ENCODE data around the gene SARDH.

SARDH gene

DNA sequence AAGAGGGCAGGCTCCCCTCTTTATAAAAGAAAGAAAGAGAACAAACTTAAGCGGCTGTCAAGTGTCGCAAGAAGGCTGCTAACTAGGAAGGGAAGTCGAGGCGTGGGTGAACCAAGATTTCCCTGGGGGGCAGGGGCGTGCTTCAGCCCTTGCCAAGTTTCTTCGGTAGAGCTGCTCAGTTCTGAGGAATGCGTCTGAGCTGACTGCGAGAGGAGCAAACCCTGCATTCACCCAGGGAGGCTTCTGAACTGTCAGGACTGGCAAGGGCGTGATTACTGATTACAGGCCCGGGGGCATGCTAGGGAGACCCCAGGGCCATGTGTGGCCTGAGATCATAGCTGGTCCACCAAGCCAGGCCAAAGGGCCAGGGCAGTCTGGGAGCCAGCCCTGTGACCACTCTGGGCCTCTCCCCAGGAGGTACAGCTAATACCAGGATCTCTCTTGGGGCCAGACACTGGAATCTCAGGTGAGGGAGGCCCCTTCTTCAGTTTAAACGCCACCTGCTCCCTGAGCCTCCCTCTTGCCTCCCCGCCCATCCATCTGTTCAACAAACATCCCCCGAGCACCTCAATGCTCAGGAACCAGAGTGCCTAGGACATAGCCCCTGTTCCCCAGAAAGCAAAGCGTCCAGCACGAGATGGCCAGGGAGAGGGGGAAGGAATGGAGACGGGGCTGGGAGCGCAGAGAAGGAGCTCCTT lies 30.9 kb downstream of the SARDH start:
- FAIRE-seq = no peak

DNA sequence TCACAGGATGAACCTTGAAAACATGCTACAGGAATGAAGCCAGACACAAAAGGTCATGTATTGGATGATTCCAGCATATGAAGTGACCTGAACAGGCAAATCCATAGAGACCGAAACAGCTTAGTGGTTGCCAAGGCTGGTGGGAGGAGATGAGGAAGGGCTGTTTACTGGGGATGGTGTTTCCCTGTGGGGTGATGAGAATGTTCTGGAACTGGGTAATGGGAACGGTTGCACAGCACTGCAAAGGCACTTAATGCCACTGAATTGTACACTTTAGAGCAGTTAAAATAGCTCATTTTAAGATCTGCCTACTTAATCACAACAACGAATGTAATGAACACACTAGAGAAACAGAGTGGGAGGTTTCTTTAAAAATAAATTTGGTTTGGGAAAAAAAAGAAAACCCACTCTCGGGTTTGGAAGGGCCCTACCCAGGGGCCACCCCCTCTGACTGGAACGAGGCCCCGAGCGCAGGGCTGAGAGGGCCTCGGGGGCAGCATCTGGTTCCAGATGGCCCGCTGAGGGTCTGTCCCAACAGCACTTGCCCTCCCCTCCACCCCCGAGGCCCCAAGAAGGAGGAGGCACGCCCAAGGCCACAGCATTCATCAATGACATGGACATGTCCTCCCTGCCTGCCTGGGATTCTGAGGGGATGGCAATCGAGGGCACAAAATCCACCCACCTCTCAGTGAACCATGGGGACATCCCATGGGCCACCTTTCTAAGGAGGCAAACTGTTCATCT lies 31.7 kb downstream of the SARDH start:
- no peak for FAIRE-seq
- no peak for DNase-seq (ENCODE audit: insufficient read length, low spot score)

More for the DNA sequence above, 30.9 kb downstream of the SARDH start:
- no peak for DNase-seq (ENCODE audit: insufficient read length, low spot score)

DNA sequence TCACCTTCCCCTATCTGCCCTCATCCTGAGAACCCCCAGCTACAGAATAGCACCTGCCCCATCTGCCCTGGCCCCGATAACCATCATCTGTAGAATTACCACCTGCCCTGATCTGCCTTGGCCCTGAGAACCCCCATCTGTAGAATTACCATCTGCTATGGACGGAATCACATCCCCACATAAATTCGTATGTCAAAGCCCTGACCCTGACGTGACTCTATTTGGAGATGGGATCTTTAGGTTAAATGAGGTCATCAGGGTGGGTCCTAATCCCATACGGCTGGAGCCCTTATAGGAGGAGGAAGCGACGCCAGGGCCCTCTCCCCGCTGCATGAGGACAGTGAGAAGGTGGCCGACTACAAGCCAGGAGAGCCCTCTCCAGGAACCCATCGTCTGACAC lies 32.6 kb downstream of the SARDH start:
- DNase-seq (ENCODE audit: insufficient read length, low spot score) (no peak), FAIRE-seq (no peak)

DNA sequence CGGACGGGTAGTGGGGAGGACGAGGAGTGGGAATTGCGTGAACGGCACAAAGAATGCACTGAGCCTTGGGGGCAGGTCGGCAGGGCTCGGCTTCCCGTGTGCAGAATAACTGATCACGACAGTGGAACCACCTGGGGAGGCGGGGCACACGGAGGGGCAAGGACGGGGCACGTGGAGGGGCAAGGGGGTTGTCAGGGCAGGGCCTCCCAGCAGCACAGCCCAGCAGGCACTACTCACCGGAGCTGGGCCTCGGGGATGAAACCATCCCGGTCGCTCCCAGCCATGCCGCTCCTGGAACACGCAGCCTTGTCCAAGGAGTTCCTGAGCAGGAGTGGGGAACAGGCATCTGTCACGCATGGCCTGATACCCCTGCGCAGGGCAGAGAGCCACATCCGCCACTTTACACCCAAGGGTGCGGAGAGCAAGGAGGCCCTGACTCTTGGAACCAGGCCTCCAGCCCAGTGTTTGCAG lies 33.4 kb downstream of the SARDH start:
- DNase-seq (ENCODE audit: insufficient read length, low spot score) = no peak

DNA sequence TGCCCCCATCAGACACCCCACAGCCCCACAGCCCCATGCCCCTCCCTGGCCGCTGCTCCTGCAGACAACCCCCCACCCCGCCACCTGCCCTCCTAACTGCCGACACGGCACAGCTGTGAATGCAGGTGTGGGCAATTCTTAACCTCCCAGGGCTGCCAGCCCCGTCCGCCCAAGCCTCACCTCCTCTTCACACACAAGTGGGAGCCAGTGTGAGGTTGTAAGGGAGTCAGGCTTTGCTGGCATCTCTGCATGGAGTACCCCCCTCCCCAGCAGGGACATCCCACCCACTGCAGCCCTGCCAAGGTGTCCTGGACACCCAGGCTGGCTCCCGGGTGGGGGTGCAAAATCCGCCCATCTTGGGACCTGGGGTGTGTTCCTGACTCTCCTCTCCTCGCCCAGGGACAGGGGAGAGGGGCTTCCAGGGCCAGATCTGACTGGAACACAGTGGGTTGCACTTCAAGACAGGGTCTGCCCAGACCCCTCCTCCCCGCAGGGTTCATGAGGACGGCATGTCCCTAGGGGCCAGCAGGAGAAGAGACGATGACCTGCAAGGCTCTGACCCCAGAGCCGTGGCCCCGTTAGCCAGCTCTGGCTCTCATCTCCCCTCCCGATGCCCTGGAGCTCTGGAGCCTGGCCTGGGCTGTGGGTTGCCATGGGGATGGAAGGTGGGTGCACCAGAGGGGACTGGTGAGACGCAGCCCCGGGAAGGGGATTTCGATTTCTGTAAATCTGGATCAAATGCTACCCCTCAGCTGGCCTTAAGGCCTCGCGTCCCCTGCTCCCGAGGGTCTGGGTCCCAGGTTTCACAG lies 34.4 kb downstream of the SARDH start:
- FAIRE-seq = no peak
- no peak for DNase-seq (ENCODE audit: insufficient read length, low spot score)

More for the DNA sequence above, 33.4 kb downstream of the SARDH start:
- FAIRE-seq = no peak

DNA sequence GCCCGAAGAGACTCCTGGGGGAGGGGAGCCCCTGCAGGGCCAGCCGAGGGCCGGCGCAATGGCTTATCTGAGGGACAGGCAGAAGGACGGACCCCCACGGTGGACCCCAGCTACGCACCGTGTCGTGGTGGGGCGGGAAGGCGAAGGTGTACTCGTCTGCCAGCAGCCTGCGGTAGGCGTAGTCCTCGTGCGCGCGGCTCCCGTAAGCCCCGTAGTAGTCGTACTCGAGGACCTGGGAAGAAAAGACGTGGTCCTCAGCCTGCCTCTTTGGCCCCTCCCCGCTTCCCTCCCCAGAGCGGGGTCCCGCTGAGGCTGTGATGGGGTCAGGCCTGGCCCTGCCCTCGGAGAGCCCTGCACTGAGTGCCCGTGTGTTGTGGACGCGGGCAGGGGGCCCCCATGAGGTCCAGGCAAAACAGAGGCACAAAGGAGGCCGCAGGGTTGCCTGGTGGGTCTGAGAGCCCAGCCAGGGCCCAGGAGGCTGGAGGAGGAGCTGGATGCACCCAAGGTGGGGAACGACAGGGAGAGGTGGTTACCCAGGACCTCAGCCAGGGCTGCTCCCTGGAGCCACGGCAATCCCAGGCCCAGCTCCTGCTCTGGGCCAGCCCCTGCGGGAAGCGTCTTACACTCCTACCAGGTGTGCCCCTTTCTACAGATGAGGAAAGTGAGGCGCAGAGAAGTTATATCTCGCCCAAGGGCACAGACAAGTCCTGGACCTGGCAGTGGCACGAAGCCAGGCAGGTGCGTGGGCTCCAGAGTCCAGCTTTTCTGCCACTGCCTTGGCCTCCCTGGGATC lies 35.2 kb downstream of the SARDH start:
- FAIRE-seq = no peak
- DNase-seq (ENCODE audit: insufficient read length, low spot score) = no peak

DNA sequence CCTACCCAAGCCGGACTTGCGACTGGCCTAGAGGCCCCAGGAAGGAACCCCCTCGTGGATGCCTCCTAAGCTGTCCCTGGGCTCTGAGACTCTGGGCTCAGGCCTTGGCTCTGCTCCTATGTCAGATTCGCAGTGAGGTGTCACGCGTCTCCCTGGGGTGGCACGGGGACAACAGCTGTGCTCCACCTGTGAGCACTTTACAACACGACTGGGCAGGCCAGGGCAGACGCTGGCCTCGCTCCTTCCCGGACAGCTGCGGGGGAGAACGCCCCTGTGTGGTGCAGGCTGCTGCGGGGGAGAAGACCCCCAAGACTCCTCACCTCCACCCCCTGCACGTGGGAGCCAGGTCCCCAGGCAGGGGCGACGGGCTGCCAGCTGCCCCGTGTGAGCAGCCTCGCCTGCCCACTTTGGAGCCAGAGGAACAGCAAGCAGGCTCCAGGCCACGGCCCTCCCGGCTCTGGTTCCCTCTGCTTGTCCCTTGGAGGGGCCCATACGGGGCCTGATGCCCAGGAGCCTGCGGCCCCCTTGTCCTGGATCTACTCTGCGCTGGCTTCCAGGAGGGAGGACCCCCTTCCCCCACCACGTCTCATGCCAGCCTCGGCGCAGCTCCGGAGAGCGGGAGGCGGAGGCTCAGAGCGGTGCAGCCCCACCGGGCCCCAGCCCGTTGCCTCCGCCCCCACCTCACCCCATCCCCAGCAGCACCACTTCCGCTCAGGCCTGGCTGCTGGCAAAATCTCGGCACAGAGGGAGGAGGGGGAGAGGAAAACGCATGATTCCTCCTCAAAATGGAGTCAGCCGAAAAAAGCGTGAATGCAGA lies 36.0 kb downstream of the SARDH start:
- DNase-seq (ENCODE audit: insufficient read length, low spot score) (no peak), FAIRE-seq (no peak)

DNA sequence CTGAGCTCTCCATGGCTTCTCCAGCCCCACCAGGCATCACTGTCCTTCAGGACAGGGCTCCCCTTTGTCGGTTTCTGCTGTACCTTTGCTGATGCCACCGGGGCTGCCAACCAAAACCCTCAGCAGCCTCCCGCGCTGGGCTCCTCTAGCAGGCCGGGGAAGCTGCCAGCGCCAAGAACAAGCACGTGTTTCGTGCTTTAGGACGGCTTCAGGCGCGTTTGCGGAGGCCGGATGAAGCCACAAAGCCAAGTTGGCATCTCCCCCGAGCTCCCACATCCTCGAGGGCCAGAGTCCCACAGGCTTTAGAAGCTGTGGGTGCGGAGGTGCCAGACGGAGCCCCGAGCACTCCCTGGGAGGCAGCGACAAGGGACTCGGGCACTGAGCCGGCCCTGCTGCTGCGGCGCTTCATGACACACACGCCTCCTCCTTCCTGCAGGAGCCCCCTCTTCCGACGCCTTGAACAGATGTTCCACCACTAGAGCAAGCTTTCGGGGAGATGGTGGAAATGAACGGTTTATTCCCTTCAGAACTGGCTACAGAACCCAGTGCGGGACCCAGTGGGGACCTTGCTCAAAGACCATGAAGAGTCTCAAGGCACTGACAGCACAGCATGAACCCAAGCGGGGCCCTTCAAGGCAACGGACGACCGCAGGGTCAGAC lies 36.7 kb downstream of the SARDH start:
- DNase-seq (ENCODE audit: insufficient read length, low spot score) (no peak), FAIRE-seq (no peak)

DNA sequence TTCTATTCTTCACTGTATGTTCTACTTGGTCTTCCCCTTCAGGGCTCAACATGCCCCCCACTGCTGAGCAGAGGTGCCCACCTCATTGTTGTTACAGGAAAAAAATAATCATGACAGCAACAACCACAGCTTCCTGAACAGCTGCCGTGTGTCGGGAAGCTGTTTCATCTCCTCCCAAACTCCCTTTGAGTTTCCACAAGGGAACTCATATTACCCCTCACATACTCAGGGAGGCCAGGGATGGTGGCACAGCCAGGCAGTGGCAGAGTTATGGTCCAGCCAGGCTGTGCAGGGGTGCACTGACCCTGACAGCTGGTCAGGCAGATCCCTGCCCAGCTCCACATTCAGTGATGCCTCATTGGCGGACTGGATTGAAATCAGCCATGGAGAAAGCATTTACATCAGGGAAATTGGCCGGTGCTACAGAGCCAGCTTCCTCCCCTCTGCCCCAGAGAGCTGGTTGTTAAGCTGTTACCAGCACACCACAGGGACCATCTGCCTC lies 37.3 kb downstream of the SARDH start:
- FAIRE-seq (no peak), DNase-seq (ENCODE audit: insufficient read length, low spot score) (no peak)

DNA sequence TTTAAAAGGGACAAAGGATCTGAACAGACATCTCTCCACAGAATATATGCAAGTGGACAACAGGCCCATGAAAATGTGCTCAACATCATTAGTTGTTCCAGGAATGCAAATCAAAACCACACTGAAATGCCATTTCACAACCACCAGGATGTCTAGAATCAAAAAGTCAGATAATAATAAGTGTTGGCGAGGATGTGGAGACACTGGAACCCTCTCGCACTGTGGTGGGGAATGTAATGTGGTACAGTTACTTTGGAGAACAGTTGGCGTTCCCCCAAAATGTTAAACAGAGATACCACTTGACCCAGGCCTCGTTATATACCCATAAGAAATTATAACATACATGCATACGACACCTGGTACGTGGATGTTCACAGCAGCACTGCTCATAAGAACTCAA lies 38.6 kb downstream of the SARDH start:
- no peak for FAIRE-seq
- no peak for DNase-seq (ENCODE audit: insufficient read length, low spot score)

DNA sequence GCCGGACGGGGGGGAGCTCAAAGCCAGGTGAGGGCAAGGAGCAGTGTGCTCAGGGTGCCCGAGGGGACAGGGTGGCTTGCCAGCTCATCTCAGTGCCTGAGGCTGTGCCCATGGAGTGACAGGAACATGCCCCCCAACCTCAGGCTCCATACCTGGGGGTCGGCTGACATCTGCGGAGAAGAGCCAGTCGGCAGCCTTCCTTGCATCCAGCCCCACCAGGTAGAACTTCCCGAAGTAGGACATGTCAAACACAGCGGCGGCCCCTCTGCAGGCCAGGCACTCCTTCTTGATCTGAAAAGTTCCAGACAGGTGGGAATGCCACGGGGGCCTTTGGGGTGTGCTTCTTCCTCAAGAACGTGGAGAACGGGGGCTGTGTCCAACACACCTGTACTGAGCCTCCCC lies 42.1 kb downstream of the SARDH start:
- no peak for FAIRE-seq

DNA sequence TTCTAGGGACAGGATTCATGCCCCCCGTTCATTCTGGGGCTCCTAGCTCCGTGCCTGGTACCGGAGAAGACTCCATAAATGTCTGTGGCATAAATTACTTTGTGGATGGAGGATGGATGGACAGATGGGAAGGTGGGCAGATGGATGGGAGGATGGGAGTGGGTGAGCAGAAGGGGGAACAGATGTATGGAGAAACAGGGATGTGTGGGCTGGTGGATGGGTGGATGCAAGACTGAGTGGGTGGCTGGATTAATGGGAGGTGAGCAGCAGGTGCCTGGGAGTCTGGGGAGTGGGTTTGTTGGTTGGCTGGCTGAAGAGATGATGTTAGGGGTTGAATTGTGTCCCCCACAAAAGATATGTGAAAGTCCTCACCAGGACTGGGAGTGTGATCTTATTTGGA lies 43.5 kb downstream of the SARDH start:
- DNase-seq (ENCODE audit: insufficient read length, low spot score) = no peak
- FAIRE-seq = no peak

More for the DNA sequence above, 42.1 kb downstream of the SARDH start:
- DNase-seq (ENCODE audit: insufficient read length, low spot score) = no peak

DNA sequence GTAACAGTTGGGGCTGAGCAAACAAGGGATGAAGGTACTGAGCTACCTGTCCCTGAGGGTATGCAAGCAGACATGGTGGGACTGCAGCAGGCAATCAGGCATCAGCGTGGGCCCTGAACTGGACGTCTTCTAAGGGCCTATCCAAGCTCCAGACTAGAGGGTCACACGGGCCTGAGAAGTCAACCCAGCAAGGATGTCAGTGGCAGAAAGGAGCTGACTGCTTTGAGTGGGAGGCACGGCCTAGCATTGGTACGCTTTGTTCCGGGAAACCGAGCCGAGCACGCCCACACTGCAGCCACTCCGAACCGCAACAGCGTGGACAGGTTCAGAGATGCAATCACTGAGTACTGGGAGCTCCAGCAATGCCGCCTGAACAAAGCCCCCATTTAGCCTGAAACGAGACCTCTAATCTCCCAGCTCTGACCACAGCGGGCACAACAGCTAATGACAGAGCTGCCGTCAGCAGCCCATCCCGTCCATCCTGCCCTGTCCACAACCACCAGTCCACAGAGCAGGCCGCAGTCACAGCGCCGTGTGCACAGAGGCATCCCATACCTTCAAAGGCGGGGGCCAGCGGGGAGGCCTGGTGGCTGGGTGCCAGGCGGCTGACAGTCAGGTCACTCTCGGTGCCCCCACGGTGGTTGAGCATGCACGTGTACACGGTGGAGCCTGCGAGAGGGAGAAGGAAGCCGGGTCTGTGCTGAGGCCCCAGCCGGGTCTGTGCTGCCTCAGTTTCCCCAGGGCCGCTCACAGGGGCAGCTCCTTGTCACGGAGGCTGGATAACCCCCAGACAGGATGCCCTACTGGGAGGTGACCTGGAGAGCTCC lies 44.2 kb downstream of the SARDH start:
- DNase-seq (ENCODE audit: insufficient read length, low spot score) (no peak), FAIRE-seq (no peak)

DNA sequence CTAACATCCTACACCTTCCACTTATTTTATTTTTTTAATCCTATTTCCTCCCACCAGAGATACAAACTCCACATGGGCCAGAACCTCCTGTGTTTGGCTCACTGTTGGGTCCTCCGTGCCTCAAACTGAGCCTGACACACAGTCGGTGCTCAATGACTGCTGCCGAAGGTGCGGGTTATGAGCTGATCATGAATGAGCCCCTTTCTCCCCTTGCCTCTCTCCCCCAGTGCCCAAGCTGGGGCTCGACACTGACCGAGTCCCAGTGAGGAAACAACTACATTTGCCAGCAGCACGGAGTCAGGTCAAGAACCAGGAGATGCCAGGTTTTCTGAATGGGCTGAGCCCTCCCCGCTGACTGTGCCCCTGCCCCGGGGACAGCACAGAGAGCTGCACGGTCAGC lies 45.0 kb downstream of the SARDH start:
- no peak for DNase-seq (ENCODE audit: insufficient read length, low spot score)
- no peak for FAIRE-seq

DNA sequence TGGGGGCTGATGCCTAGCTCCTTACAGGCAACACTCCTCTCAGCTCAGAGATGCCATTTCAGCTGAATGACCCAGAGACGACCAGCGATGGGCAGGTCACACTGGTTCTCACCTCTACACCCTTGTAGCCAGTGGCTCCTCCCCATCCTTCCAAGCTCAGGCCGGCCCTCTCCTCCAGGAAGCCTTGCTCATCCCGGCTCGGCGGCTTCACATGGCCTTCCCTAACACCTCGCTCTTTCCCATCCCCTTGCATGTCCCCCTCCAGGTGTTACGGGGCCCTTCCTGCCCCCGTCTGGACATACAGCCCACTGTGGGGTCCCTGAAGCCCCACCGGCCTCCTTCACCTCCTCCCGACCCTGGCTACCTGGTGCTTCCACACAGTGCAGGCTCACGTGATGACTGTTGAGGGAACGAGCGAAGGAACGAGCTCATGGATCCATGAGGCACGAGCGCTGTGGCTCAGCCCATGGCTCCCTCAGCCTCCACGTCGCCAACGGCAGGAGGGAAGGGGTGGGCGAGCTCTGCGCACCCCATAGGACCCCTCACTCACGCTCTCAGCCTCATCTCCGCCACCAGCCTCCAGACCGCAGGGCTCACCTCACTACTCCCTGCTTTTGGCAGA lies 45.7 kb downstream of the SARDH start:
- no peak for DNase-seq (ENCODE audit: insufficient read length, low spot score)
- no peak for FAIRE-seq

DNA sequence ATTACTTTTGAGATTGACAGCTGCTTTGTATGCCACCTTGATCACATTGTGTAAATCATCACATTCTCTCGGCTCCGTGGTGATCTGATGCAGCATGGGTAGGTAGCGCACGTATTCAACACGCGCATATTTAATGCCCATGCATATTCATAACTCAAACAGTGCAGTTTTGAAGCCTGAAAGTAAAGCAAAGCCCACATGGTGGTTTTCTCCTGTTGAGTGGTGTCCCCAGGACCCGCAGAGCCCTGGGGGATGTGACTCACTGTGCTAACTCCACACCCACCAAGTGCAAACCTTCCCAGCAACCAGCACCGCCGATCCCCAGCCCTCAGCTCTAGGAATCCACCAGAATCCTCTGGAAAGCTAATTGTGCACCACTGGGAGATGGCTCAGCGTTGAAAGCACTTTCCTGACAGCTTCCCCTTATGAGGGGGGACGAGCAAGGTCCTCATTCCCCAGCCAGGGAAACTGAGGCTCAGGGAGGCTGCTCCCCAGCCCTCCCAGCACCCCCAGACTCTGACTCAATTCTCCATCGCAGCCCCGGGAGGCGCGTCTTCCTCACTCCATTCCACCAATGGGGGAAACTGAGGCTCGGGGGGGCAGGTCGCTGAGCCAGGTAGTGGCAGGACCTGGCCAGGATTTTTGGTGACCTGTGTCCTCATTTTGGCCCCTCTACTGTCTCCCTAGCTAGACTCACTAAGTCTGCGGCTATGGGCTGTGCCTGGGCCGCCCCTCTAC lies 46.4 kb downstream of the SARDH start:
- DNase-seq (ENCODE audit: insufficient read length, low spot score) (no peak), FAIRE-seq (no peak)

DNA sequence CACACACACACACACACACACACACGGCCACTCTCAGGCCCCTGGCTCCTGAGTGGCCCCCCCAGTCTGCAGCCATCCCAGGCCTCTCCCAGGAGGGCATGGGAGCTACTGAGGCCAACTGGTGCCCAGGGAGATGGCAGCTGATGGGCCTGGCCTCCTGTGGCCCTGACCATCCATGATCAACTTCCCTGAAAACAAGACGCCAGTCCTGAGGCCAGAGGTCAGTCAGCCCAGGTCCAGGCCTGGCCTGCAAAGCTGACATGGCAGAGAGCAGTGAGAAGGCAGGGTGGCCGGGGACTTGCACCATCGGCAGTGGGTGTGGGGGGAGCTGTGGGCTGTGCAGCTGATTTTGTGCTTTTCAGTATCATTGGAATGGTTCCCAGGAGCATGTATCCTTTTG lies 47.0 kb downstream of the SARDH start:
- FAIRE-seq (no peak), DNase-seq (ENCODE audit: insufficient read length, low spot score) (no peak)

Data from GM19239 (cell line).